ENCODE data around the gene ABCA13. TPM values are rescaled to one million over a fixed set of nuclear protein-coding genes. Genes with fewer than 3 reads are reported as not detected.

The ABCA13 gene
- total RNA-seq, 1 donor from 2014 or later = 2.2 TPM

GRCh38 chr7:48317360-48317759 is 146.1 kb downstream of the ABCA13 start:
- Histone ChIP-seq H3K9me3 (no peaks in the 10 kb centered on the region), H3K27me3 (ENCODE audit: low read depth) (no peaks in the 10 kb centered on the region), H3K4me1 (no peaks in the 10 kb centered on the region), H3K27ac (no peak overlapping the region), H3K36me3 (no peaks in the 10 kb centered on the region), H3K4me3 (no peak overlapping the region)
- TF ChIP-seq CTCF (IDR thresholded peaks at IDR 0.05) = no peak
- DNase-seq = no peak
- no peak for ATAC-seq
- intact Hi-C loops (cut with DNase I) = no loop called here

- intact Hi-C loops (cut with DNase I) = no loop called here
- Histone ChIP-seq H3K4me3 (no peak overlapping the region), H3K9me3 (peaks cover 12% of the 10 kb centered on the region), H3K4me1 (no peaks in the 10 kb centered on the region), H3K36me3 (no peaks in the 10 kb centered on the region), H3K27ac (no peak overlapping the region), H3K27me3 (ENCODE audit: low read depth) (no peaks in the 10 kb centered on the region)
- ATAC-seq (no peak), DNase-seq (no peak)
- no peak for TF ChIP-seq CTCF (IDR thresholded peaks at IDR 0.05)
Measured at GRCh38 chr7:48321319-48322010, 150.2 kb downstream of the ABCA13 start.

- H3K36me3 ChIP-seq = no peaks in the 10 kb centered on the region
- peak in 1 of 2 donors; percentile 51 for ATAC-seq
- intact Hi-C loops (cut with DNase I) = no loop called here
Measured at GRCh38 chr7:48337012-48337621, 165.9 kb downstream of the ABCA13 start.

GRCh38 chr7:48337781-48338180 is 166.5 kb downstream of the ABCA13 start:
- DNase-seq (no peak), ATAC-seq (no peak)
- Histone ChIP-seq H3K4me1 (no peaks in the 10 kb centered on the region), H3K9me3 (no peaks in the 10 kb centered on the region), H3K27me3 (ENCODE audit: low read depth) (no peaks in the 10 kb centered on the region), H3K36me3 (no peaks in the 10 kb centered on the region), H3K4me3 (no peak overlapping the region), H3K27ac (no peak overlapping the region)
- no peak for TF ChIP-seq CTCF (IDR thresholded peaks at IDR 0.05)
- intact Hi-C loops (cut with DNase I) = no loop called here

More at GRCh38 chr7:48337012-48337621, 165.9 kb downstream of the ABCA13 start:
- no peak overlapping the region for H3K27ac ChIP-seq
- TF ChIP-seq CTCF (IDR thresholded peaks at IDR 0.05) = peak; percentile 39
- no peaks in the 10 kb centered on the region for H3K9me3 ChIP-seq
- no peak for DNase-seq
- no peak overlapping the region for H3K4me3 ChIP-seq
- no peaks in the 10 kb centered on the region for H3K4me1 ChIP-seq
- no peaks in the 10 kb centered on the region for H3K27me3 ChIP-seq (ENCODE audit: low read depth)

- intact Hi-C loops (cut with DNase I) = no loop called here
Measured at GRCh38 chr7:48347230-48347825, 176.1 kb downstream of the ABCA13 start.

More at GRCh38 chr7:48347230-48347825, 176.1 kb downstream of the ABCA13 start:
- H3K36me3 ChIP-seq = no peaks in the 10 kb centered on the region
- no peak for TF ChIP-seq CTCF (IDR thresholded peaks at IDR 0.05)
- H3K4me1 ChIP-seq = no peaks in the 10 kb centered on the region
- ATAC-seq = no peak
- no peaks in the 10 kb centered on the region for H3K27me3 ChIP-seq (ENCODE audit: low read depth)
- DNase-seq = no peak
- H3K27ac ChIP-seq = no peak overlapping the region
- no peak overlapping the region for H3K4me3 ChIP-seq
- H3K9me3 ChIP-seq = no peaks in the 10 kb centered on the region
